PC-3 (cell line): ENCODE data around the gene PNCK.

Experiments
- EZH2 ChIP-seq: fragments of 300-600 bp; sonication (generic); IDR thresholded peaks from one replicate; pipeline ENCODE4 v1.6.1; 2017; ENCODE audit warnings: antibody characterized with exemption, mild to moderate bottlenecking, low read length; ENCODE audit not compliant: unreplicated experiment
- TF ChIP-seq, protein P1 (sequence below): fragments of 300-600 bp; sonication (generic); conservative IDR thresholded peaks from 2 replicates; pipeline ENCODE4 v1.5.1; 2017; ENCODE audit warnings: antibody characterized with exemption, low read depth, mild to moderate bottlenecking, low read length

DNA sequence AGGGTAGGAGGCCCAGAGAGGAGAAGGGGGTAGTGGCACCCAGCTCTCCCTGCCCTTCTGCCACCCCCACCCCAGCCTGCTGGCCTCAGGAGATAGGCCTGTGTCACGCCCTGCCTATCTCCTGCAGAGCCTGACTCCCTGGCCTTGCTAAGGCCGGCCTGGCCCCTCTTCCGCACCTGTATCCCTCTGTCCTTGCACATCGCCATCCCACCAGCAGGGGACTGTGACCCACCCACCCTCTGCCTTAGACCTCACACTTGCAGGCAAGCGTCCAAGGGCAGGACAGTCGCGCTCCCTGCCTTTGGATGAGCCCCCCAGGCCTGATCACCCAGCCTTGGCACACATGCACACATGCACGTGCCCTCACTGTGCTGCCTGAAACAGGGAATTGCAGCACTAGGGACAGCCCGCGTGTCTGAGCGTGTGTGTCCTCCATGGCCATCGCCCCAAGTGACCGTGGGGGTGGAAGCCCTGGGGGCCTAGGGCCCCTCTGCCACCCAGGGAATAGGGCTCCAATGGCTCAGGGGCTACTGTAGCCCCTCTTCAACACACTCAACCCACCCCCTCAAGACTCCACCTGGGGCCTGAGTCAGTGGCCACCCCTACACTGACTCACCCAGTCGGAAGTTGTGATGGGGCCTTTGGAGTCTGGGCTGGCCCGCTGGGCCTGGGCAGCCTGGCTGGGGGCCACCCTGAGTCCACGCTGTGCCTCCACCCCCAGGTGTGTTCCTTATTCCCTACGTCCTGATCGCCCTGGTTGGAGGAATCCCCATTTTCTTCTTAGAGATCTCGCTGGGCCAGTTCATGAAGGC lies 16.2 kb upstream of the PNCK start:
- TF ChIP-seq, protein P1, sequence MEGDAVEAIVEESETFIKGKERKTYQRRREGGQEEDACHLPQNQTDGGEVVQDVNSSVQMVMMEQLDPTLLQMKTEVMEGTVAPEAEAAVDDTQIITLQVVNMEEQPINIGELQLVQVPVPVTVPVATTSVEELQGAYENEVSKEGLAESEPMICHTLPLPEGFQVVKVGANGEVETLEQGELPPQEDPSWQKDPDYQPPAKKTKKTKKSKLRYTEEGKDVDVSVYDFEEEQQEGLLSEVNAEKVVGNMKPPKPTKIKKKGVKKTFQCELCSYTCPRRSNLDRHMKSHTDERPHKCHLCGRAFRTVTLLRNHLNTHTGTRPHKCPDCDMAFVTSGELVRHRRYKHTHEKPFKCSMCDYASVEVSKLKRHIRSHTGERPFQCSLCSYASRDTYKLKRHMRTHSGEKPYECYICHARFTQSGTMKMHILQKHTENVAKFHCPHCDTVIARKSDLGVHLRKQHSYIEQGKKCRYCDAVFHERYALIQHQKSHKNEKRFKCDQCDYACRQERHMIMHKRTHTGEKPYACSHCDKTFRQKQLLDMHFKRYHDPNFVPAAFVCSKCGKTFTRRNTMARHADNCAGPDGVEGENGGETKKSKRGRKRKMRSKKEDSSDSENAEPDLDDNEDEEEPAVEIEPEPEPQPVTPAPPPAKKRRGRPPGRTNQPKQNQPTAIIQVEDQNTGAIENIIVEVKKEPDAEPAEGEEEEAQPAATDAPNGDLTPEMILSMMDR, result peak; percentile 48
- no peak for TF ChIP-seq EZH2
